ENCODE results near the gene MRAS.
A peak's percentile ranks its signal among the peaks of the same experiment; 100 is the strongest.
"Not testable (repeated sequence)": the region's sequence is repeated elsewhere in the genome, so short reads cannot be mapped to it uniquely, and the experiment has no call there.

The MRAS gene

GRCh38 chr3:138394156-138394555 is 45.8 kb downstream of the MRAS start:
- DNase-seq = no peak

GRCh38 chr3:138394686-138395085 is 46.3 kb downstream of the MRAS start:
- no peak for DNase-seq

DNA sequence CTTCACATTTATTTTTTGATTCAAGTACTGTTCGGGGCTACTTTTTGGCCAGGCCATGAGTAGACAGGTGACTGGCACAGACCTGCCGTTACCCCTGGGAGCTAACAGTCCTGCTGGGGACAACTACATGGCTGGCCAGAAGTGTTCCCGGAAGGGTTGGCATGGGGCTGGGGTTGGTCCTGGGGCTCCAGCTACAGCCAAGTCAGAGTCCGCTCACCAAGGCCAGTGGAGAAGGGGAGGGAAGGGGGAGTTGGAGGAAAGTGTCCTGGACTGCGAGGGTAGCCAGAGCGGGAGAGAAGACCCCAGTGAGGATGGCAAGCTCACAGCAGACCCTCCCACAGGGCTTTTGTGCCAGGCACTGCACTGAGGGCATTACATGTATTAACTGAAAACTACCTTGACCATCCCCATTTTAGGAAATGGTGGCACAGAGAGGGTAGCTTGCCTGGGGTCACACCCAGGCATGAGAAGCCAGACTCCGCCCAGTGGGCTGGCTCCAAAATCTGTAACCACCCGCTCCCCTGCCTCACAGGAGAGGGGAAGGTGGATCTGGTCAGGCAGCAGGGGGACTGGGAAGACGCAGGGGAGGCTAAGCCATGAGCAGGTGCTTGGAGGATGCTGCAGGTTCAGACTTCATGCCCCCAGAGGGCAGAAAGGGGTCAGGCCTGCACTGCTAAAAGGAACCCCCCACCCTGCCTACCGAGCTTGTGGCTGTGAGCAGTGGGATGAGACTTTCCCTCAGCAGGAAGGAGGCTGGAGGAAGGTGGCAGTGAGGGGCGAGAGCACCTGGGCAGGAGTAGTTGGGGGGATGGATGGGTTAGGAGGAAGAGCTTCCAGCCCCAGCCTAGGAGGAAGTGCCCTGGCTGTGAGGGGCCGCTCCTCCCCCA is 47.7 kb downstream of the MRAS start:
- no peak for DNase-seq

DNA sequence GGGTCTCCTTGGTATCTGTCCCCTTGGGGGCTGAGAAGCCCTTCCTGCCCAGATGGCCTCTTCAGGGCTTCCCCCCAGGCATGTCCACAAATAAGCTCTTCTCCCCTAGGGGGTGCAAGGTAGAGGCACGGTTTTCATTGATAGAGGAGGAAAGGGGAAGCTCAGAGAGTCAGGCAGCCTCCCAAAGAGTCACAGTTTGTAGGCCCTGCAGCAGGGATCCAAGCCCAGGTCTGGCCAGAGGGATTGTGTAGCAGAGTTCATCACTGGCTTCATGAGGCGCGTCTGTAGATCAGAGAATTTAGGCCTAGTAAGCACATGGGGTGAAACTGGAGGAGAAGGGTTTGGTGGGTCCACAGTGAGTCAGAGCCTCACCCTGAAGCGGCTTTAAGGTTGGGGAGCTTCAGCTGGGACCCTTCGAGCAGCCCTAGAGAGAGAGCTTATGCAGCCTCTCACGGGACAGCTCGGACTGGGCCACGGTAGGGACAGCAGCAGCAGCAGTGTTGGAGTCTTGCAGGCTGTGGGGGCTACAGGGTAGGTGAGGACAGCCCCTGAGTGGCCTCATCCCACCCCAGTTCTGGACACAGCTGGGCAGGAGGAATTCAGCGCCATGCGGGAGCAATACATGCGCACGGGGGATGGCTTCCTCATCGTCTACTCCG is 48.5 kb downstream of the MRAS start:
- DNase-seq = no peak

DNA sequence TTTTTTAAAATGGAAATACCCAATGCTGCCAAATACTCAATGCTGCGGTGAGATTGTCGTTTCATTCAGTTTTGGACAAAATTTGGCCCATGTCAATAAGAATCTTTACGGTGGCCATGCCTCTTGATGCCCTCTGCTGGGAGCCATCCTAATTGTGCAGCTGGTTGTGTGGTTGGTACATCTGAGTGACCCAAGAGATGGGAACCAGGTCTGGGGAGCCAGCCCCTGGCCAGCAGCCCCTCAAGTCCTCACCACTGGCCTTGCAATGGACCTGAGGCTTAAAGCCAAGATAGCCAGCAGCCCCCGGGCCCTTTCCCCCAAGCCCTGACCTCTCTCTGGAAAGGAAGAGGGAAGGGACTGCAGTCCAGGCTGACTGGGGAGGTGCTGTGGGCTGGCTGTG is 49.6 kb downstream of the MRAS start:
- no peak for DNase-seq

- DNase-seq = no peak
Observed at GRCh38 chr3:138398791-138399575, 50.6 kb downstream of the MRAS start.

DNA sequence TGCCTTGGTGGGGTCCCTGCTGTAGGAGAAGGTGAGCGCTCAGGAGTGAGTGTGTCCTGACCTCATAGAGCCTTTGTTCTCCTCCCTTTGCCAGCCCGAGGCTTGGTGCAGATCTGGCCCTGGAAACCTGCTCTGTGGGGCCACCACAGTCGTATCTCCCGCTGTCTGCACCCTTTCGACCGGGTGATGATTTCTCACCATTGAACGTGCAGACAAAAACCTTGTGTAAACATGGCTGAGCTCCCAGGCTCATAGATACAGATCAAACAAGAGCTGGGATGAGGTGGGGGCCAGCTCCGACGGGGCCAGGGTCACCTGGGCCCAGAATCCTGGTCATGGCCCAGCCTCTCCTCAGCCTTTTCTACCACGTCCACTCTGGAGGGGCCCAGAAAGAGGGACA is 51.4 kb downstream of the MRAS start:
- no peak for DNase-seq

DNA sequence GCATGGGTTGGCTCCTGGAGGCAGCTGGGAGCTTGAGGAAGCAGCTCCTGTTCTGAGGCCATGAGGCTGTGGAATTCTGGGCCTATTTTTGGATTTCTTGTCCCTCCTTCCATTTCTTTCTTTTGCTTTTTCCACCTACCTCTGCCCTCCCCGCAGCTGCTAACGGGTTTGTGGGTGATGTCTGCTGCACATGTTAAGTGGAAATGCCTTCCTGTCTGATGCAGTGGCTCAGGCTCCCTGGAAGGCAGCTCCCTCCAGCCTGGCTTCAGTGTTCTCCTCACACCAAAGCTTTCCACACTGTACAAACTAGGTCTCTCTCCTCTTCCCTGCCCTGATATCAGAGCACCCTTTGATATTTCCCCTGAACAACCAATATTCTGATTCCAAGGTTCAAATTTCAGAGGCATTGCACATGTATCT is 52.3 kb downstream of the MRAS start:
- no peak for DNase-seq

GRCh38 chr3:138401834-138402233 is 53.5 kb downstream of the MRAS start:
- DNase-seq = no peak

GRCh38 chr3:138404121-138404520 is 55.7 kb downstream of the MRAS start:
- no peak for DNase-seq

- DNase-seq = no peak
Observed at GRCh38 chr3:138405001-138405400, 56.6 kb downstream of the MRAS start.

DNA sequence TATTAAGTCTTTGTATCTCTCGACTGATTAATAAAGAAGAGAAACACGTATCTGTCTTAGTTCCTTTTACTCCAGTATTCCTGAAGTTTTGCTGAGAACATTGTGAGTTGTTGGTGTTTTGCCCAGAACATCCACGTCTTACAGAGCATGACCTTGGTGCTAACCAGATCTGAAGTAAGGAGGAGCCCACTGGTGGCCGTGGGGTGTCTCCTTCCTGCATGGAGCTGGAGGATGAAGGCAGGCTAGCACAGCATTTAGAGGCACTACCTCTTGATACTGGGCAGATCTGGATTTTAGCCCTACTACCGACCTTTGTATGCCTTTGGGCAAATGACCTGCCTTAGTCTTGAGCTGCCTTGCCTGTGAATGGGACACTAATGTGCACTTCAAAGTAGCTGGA is 57.1 kb downstream of the MRAS start:
- DNase-seq = no peak

- no peak for DNase-seq
Observed at GRCh38 chr3:138406606-138407005, 58.2 kb downstream of the MRAS start.

- no peak for DNase-seq
Observed at GRCh38 chr3:138407236-138407907, 59.0 kb downstream of the MRAS start.

- DNase-seq = no peak
Observed at GRCh38 chr3:138408751-138409570, 60.6 kb downstream of the MRAS start.

- DNase-seq = no peak
Observed at GRCh38 chr3:138412821-138413551, 64.6 kb downstream of the MRAS start.

DNA sequence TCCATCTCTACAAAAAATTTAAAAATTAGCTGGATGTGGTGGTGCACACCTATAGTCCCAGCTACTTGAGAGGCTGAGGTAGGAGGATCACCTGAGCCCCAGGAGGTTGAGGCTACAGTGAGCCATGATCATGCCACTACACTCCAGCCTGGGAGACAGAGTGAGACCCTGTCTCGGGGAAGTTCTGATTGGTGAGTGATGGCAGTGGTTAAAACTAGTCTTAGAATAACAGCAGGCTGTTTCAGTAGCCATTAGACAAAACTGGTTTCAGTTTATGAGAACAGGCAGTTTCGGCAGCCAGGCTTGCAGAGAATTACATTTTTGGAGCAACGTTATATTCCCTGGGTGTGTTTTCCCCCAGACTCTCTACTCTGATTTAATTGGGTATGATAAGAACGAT is 67.9 kb downstream of the MRAS start:
- DNase-seq = not testable (repeated sequence)

GRCh38 chr3:138417559-138417982 is 69.2 kb downstream of the MRAS start:
- DNase-seq = peak; percentile 62

DNA sequence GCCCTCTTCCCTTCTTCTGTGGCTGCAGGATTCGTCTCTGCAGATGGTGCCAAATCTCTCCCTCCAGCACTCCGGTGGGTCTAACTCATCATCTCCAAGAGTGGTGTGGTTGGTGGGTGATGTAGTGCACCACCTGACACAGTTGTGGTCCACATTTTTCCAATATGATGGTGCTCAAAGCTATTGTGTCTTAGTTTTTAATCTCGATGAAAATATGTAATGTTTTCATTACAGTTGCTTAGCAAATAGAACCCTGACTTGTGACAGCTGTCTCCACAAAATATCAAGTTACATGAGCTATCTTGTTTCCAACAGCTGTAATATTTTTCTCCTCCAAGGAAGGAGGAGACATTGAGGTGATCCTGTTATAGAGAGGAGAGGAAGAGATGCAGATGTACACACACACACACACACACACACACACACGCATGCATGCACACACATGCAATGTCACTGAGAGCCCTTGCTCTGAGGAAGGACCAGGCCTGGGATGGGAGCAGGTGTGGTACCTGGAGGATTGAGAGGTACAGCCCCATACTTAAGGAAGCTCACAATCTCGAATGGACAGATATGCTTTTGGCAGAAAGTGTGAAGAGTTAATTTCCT is 70.3 kb downstream of the MRAS start:
- DNase-seq = no peak

DNA sequence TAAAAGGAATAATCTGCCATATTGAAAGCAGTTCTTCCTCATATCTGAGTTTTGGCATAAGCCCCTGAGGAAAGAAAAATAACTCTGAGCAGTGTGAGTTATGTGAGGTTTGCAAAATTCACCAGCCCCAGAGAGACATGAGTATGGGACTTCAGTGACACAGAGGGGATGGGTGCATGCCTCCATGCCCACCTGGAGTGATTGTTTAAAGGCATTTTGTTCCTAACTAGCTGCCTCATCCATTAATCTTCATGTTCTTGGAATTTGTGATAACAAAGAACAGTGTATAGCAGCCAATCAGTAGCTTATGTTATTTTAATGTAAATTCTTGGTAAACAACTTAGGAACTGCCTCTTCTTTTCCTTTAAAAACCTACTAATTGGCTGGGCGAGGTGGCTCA is 74.9 kb downstream of the MRAS start:
- DNase-seq = no peak

DNA sequence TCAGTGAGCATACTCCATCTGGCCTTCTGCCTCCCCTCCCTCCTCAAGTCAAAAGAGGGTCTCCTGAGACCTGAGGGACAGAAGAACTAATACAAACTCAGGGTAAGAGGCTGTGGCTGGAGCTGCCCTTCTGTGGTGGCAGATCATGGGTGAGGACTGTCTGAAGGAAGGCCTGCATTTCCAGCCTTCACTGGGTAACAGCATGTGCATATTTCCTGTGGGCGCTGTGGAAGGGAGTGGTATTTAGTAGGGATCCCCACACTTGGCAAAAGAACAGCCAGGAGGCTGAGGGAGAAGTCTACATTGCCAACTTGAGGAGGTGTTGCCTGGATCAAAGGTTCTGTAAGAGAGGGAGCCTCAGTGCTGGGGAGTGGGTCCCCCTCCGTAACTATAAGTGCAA is 75.9 kb downstream of the MRAS start:
- DNase-seq = no peak

Data from activated naive CD4-positive, alpha-beta T cell treated with Interleukin-2 at 50 U/mL for 16 hours (primary cell).